GM12873 (cell line): ENCODE measurements around the gene ALDH2.

Experiments
- TF ChIP-seq, protein P1 (sequence below): IDR thresholded peaks from 2 replicates; pipeline ENCODE4 v1.5.1; 2012; ENCODE audit warnings: low read depth, mild to moderate bottlenecking, moderate library complexity, low read length, control low read depth; ENCODE audit not compliant: insufficient read depth; ENCODE audit errors: missing control alignments

The ALDH2 gene

DNA sequence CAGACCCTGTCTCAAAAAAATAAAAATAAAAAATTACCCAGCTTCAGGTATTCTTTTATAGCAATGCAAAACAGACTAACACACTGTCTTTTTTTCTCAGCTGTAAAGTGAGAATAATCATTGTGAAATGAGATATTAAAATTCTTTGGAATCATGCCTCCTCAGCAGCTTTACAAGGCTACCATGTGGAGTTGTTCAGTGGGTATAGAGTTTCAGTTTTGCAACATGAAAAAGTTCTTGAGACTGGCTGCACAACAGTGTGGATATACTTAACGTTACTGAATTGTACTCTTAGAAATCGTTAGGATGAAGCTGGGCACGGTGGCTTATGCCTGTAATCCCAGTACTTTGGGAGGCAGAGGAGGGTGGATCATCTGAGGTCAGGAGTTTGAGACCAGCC, 59.6 kb downstream of the ALDH2 start:
- TF ChIP-seq, protein P1, sequence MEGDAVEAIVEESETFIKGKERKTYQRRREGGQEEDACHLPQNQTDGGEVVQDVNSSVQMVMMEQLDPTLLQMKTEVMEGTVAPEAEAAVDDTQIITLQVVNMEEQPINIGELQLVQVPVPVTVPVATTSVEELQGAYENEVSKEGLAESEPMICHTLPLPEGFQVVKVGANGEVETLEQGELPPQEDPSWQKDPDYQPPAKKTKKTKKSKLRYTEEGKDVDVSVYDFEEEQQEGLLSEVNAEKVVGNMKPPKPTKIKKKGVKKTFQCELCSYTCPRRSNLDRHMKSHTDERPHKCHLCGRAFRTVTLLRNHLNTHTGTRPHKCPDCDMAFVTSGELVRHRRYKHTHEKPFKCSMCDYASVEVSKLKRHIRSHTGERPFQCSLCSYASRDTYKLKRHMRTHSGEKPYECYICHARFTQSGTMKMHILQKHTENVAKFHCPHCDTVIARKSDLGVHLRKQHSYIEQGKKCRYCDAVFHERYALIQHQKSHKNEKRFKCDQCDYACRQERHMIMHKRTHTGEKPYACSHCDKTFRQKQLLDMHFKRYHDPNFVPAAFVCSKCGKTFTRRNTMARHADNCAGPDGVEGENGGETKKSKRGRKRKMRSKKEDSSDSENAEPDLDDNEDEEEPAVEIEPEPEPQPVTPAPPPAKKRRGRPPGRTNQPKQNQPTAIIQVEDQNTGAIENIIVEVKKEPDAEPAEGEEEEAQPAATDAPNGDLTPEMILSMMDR = no peak

DNA sequence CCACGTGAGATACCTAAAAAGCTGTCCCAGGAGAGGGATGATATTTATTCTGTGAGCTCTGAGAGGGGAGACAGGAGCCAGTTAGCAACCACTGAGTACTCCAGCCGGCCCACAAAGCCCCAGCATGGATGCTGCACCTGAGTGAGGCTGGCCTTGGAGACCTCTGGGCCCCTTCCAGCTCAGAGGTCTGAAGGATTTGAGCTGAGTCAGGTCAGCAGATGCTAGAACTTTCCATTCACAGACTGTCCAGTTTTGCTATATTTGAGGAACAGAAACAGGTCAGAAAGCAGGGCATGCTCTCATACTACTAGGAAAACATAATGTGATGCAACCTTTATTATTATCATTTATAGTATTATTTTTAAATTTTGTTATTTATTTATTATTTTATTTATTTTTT, 60.3 kb downstream of the ALDH2 start:
- TF ChIP-seq, protein P1 = no peak

DNA sequence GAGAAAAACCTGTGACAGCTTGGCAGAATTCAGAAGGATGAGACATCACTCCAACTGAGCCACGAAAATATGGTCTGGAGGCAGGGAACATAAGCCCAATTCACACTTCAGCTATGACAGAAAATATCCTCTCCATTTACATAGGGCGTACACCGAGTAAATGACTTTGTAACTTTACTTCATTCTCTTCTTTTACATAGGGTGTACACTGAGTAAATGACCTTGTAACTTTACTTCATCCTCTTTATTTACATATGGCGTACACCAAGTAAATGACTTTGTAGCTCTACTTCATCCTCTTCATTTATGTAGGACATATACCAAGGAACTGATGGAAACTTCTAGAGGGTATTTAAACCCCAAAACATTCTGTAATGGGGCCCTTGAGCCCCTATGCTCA, 61.2 kb downstream of the ALDH2 start:
- TF ChIP-seq, protein P1 = no peak

DNA sequence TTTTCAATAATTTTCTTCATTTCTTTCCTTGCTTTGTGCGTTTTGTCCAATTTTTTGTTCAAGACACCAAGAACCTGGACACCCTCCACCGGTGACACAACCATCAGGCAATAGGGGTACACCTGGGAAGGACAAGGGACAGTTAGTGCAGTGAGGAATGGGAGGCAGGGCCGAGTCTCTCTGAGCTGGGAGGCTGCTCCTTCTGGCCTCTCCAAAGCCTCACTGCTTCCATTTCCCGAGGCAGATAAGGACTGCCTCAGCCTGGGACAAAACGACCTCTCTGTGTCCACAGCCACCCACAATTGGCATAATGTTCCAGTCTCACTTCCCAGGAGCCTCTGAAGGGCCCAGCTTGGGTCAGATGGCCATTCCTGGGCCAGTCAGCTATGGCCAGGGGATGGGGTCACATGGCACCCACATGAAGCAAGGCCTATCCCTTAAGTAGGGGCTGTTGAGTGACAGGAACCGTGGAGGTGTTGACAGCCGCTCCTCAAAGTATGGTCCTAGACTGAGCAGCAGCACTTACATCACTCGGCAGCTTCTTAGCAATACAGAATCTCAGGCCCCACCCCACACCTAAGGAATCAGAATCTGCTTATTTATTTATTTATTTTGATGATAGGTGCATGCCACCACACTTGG, 61.7 kb downstream of the ALDH2 start:
- TF ChIP-seq, protein P1 = no peak

DNA sequence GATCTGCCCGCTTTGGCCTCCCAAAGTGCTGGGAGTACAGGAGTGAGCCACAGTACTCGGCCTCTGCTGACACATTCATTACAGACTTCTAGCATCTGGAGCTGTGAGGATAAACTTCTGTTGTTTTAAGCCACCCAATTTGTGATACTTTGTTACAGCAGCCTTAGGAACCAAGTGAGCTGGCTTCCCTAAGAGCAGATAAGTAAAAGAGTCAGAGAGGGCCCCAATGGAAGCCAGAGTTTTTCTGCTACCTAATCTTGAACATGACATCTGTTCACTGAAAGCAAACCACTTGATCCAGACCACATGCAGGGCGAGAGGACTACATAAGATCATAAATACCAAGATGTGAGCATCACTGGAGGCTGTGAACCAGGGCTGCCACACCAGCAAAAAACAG, 71.6 kb downstream of the ALDH2 start:
- TF ChIP-seq, protein P1 = no peak

DNA sequence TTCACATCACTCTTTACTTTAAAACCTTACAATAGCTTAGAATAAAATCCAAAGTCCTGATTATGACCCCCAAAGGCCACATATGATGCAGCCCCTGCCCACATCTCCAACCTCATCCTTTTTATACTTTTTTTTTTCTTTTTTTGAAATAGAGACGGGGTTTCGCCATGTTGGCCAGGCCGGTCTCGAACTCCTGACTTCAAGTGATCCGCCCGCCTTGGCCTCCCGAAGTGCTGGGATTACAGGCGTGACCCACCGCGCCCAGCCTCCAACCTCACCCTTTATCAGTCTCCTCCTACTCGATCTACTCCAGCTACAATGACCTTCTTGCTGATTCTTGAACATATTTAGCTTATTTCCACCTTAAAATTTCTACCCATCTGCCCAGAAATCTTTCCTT, 74.1 kb downstream of the ALDH2 start:
- TF ChIP-seq, protein P1 = no peak

DNA sequence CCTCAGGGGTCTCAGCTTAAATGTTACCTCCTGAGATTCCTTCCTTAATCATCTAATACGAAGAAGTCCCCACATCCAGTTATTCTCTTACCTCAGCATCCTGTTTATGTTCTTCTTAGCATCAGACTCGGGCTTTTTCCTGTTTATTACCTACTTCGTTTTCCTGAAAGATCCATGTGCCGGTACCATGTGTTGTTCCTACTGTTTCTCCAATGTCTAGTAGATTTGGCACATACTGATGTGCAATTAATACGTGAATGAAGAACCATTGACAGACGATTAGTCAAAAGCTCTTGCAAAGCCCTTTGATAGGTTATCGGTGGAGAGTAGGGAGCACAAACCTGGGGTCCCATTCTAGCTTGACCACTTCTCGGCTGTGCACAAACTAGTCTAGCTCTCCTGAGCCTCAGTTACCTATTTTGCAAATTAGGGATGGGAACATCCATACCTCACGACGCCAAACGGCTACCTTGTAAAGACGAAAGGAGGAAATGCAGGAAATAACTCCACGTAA, 74.6 kb downstream of the ALDH2 start:
- TF ChIP-seq, protein P1 = no peak
